Endodermal cell (in vitro differentiated cells): ENCODE results near the gene PDZD7. TPM values are rescaled to one million over a fixed set of nuclear protein-coding genes. Genes with fewer than 3 reads are reported as not detected.

Source experiments
- DNase-seq: peaks from one replicate; pipeline ENCODE4 v3.0.0-alpha.2; 2017
- H3K27ac ChIP-seq: 2 replicates; pipeline ENCODE4 v1.5.1; 2013; ENCODE audit warnings: mild to moderate bottlenecking, low read depth, low read length, moderate library complexity
- H3K27me3 ChIP-seq: 2 replicates; pipeline ENCODE4 v1.6.1; 2013; ENCODE audit warnings: mild to moderate bottlenecking, low read length, moderate library complexity; ENCODE audit not compliant: insufficient read depth, control insufficient read depth, poor library complexity, severe bottlenecking
- H3K36me3 ChIP-seq: 2 replicates; pipeline ENCODE4 v1.7.0; 2013; ENCODE audit warnings: mild to moderate bottlenecking, low read length, moderate library complexity; ENCODE audit not compliant: control insufficient read depth, insufficient read depth
- H3K4me1 ChIP-seq: one replicate; pipeline ENCODE4 v1.7.0; 2013; ENCODE audit warnings: low read length; ENCODE audit not compliant: control insufficient read depth, insufficient read depth
- H3K4me3 ChIP-seq: 2 replicates; pipeline ENCODE4 v1.5.1; 2013; ENCODE audit warnings: mild to moderate bottlenecking, low read length, moderate library complexity
- H3K9ac ChIP-seq: 2 replicates; pipeline ENCODE4 v1.6.1; 2013; ENCODE audit warnings: mild to moderate bottlenecking, low read length, moderate library complexity; ENCODE audit not compliant: poor library complexity, severe bottlenecking; ENCODE audit errors: extremely low read depth
- H3K9me3 ChIP-seq: 2 replicates; pipeline ENCODE4 v1.6.1; 2013; ENCODE audit warnings: mild to moderate bottlenecking, low read length, moderate library complexity; ENCODE audit not compliant: control insufficient read depth
- H3K27ac Mint-ChIP-seq: 2 replicates; pipeline ENCODE4 v1.8.0; 2020; ENCODE audit warnings: mixed read lengths
- H3K27me3 Mint-ChIP-seq: 2 replicates; pipeline ENCODE4 v1.8.0; 2021; ENCODE audit warnings: mild to moderate bottlenecking, mixed read lengths; ENCODE audit not compliant: insufficient read depth
- H3K36me3 Mint-ChIP-seq: 2 replicates; pipeline ENCODE4 v1.8.0; 2020; ENCODE audit warnings: low read depth, mixed read lengths
- H3K4me1 Mint-ChIP-seq: 2 replicates; pipeline ENCODE4 v1.8.0; 2020; ENCODE audit warnings: mixed read lengths
- H3K4me3 Mint-ChIP-seq: 2 replicates; pipeline ENCODE4 v1.8.0; 2020; ENCODE audit warnings: mild to moderate bottlenecking, moderate library complexity, mixed read lengths
- H3K9me3 Mint-ChIP-seq: 2 replicates; pipeline ENCODE4 v1.8.0; 2020; ENCODE audit warnings: mild to moderate bottlenecking, mixed read lengths
- CTCF ChIP-seq: fragments of 200-600 bp; sonication (generic); conservative IDR thresholded peaks from 2 replicates; pipeline ENCODE4 v1.5.0; 2021; ENCODE audit warnings: antibody characterized with exemption, mild to moderate bottlenecking
- WGBS, 2 experiments: methylation state at CpG; one replicate each; pipeline versions ENCODE4 v1.1.5 to v1.1.7; 2013; ENCODE audit warnings: missing lambda C conversion rate in 2 of 2, mixed read lengths in 1 of 2; ENCODE audit not compliant: insufficient coverage in 1 of 2, insufficient read length in 1 of 2; 5-methylcytosine and 5-hydroxymethylcytosine counted together
- total RNA-seq, 2 donors: library from RNA; stranded (reverse); fragmentation: NEBNext Ultra II Directional in 1 of 2; extraction: Animal tissue kit (Norgen Biotek cat#: 25700) in 1 of 2; gene quantifications; 2 replicates in 1 of 2; 3 replicates in 1 of 2; pipeline ENCODE4 v1.2.1, GENCODE V29; 2021

The PDZD7 gene
- total RNA-seq, 2 donors from 2014 or later = 0.49 to 1.1 TPM

DNA sequence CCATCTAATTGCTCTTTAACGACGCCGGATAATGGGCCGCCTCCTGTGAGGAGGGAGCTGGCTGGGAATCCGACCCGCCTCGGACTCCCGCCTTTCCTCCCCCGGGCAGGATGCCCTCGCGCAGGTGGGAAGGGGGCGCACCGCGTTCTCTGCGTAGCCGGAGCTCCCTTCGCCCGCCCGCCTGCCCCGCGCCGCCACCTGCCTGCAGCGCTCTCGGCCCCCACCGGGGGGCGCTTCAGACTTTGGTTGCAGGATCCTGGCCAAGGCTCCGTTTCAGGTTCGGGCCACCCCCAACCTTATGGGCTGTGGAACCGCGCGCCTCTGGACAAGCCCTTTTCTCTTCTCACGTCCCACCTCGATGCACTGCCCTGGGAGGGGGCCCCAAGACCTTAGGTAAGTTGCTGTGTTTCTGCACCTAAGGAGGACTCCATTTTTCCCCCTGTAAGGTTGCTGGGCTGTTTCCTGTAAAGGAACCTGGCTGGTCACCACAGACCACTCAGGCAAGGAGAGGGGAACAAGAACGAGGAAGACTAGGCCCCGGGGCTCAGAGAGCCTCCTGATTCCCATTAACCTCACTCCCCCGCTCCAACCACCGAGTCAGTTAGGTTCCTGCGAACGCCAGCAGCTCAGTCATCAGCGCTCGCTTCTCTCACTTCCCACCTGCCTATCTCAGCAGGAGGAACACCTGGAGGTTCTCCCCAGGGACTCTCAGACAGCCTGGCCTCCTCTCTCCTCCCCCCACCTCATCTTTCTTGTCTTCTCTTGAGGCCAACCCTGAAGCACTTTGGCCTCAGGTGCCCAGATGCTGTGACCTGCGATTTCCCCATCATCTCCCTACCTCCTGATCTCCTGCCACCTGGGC is 19.5 kb upstream of the PDZD7 start:
- Mint-ChIP-seq H3K36me3 (no peaks in the 10 kb centered on the region), H3K27ac (no peak overlapping the region), H3K27me3 (peaks cover 81% of the 10 kb centered on the region), H3K9me3 (no peaks in the 10 kb centered on the region), H3K4me3 (peak overlapping the region; percentile 28), H3K4me1 (peaks cover 25% of the 10 kb centered on the region)
- H3K9me3 ChIP-seq = no peaks in the 10 kb centered on the region
- 12 to 34% methylated on average over 15 to 42 of the region's 42 CpGs for WGBS, 2 experiments
- H3K9ac ChIP-seq = no peak overlapping the region
- peak; percentile 97 for DNase-seq
- peak; percentile 92 for TF ChIP-seq CTCF
- no peak overlapping the region for H3K27ac ChIP-seq
- H3K4me1 ChIP-seq = no peaks in the 10 kb centered on the region
- peaks cover 68% of the 10 kb centered on the region for H3K27me3 ChIP-seq
- peak overlapping the region; percentile 68 for H3K4me3 ChIP-seq
- no peaks in the 10 kb centered on the region for H3K36me3 ChIP-seq

DNA sequence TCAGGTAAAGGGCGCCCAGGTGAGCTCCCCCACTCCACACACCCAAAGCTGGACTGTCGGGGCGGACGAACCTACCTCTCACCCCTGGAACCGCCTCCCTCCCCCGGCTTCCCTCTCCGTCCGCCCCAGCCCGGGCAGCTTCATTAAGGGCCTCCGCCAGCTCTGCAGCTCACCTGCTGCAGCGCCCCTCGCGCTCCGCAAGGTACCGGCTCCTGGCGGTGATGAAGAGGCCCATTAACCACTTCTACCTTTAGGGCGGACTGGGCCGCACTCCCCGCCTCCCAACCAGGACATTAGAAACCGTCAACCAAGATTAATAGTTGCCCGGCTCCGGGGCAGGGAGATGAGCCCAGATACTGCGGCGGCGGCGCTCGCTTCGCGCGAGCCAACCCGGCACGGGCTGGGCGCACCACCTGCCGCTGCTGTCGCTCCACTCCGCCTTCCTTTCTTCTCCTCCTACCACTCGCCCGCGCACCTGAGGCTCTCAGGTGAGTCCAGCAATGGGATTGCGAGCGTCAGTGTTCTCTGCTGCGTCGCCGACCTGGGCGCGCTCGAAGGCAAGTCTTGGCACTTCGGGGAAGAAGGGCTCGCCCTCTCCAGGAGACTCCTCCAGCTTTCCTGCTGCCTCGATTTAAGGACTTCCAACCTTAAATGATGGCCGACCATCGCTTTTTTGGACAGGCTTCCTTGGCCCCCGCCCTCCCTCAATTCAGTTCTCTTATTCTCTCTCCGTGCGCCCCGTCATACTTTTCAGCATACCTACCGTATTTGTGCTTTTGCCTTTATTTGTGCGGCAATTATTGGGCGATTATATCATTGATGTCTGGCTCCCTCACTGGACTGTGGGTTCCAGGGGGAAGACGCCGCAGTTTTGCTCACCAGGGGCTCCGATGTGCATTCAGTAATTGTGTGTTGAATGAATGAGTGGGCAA is 17.3 kb upstream of the PDZD7 start:
- H3K4me3 ChIP-seq = no peak overlapping the region
- WGBS, 2 experiments = 12% methylated on average over 33 to 62 of the region's 62 CpGs

More for the DNA sequence above, 17.3 kb upstream of the PDZD7 start:
- peaks cover 91% of the 10 kb centered on the region for H3K27me3 Mint-ChIP-seq
- TF ChIP-seq CTCF = peak; percentile 69
- Histone ChIP-seq H3K9me3 (no peaks in the 10 kb centered on the region), H3K27me3 (peaks cover 83% of the 10 kb centered on the region), H3K27ac (no peak overlapping the region), H3K4me1 (no peaks in the 10 kb centered on the region), H3K36me3 (no peaks in the 10 kb centered on the region), H3K9ac (no peak overlapping the region)
- no peaks in the 10 kb centered on the region for H3K9me3 Mint-ChIP-seq
- no peak overlapping the region for H3K27ac Mint-ChIP-seq
- H3K4me1 Mint-ChIP-seq = peaks cover 29% of the 10 kb centered on the region
- H3K4me3 Mint-ChIP-seq = peak overlapping the region; percentile 35
- DNase-seq = peak; percentile 88
- H3K36me3 Mint-ChIP-seq = no peaks in the 10 kb centered on the region
